Breast epithelium (tissue), 3 donors: ENCODE results near the gene DELE1.

Source experiments
- CTCF ChIP-seq, 3 donors: fragments of 450-650 bp; IDR thresholded peaks; one replicate each; pipeline ENCODE4 v1.5.1; 2016 to 2017; ENCODE audit warnings: antibody characterized with exemption in 3 of 3, mild to moderate bottlenecking in 3 of 3, moderate library complexity in 3 of 3
- POLR2A ChIP-seq: fragments of 450-650 bp; IDR thresholded peaks from one replicate; pipeline ENCODE4 v1.6.1; 2016; ENCODE audit warnings: antibody characterized with exemption, mild to moderate bottlenecking, moderate library complexity
- POLR2AphosphoS5 ChIP-seq, 3 donors: sonication (generic); formaldehyde crosslinking; IDR thresholded peaks; one replicate each; pipeline ENCODE4 v1.6.1; 2017; ENCODE audit warnings: antibody characterized with exemption in 3 of 3

- no peak for TF ChIP-seq CTCF (IDR thresholded peaks at IDR 0.05)
- TF ChIP-seq POLR2A: no peak
- TF ChIP-seq POLR2AphosphoS5 (IDR thresholded peaks at IDR 0.05): no peak
Measured at GRCh38 chr5:141935538-141935937, 11.9 kb downstream of the DELE1 start.
